ENCODE results near the gene TDRD10. TPM values are rescaled to one million over a fixed set of nuclear protein-coding genes. Genes with fewer than 3 reads are reported as not detected.

TDRD10 gene
- total RNA-seq, 4 donors from 2014 or later, result 0.57 to 1.5 (median 0.83) TPM; not detected in 1

GRCh38 chr1:154548028-154548427 is 46.0 kb downstream of the TDRD10 start:
- WGBS, 2 donors, result 27 to 41% methylated on average over 1 of the region's 1 CpG
- DNase-seq (ENCODE audit: low spot score in 2 of 2), result no peak
- intact Hi-C loops (cut with DNase I; ENCODE audit: low total_unique reads), result no loop called here

GRCh38 chr1:154549202-154549770 is 47.3 kb downstream of the TDRD10 start:
- intact Hi-C loops (cut with DNase I; ENCODE audit: low total_unique reads), result no loop called here
- WGBS, 2 donors, result 67 to 77% methylated on average over 3 of the region's 3 CpGs
- DNase-seq (ENCODE audit: low spot score in 2 of 2), result no peak
- TF ChIP-seq CTCF (IDR thresholded peaks at IDR 0.05) (no peak), POLR2A (IDR thresholded peaks at IDR 0.05) (no peak)
- no peak overlapping the region for H3K4me3 ChIP-seq (ENCODE audit: low read depth, poor library complexity, severe bottlenecking)

More at GRCh38 chr1:154548028-154548427, 46.0 kb downstream of the TDRD10 start:
- no peak for TF ChIP-seq CTCF (IDR thresholded peaks at IDR 0.05)
- no peak for TF ChIP-seq POLR2A (IDR thresholded peaks at IDR 0.05)
- H3K4me3 ChIP-seq (ENCODE audit: low read depth, poor library complexity, severe bottlenecking), result no peak overlapping the region

DNA sequence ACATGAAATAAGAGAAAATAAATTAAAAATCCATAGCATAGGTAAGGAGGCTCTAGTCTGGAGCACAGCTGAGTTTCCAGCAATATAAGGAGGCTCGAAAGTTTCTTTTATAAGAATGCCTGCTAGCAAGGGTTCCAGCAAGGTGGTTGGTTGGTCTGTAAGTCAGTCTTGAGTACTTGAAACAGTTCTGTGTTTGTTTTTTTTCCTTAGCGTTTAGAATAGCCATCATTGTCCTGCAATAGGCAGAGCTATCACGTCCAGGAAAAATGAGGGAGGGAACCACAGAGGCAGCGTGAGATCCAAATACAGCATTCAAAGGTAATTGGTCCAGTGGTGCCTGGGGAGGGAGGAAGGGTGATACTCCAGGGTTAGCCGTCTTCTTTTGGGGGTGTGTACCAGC is 48.1 kb downstream of the TDRD10 start:
- TF ChIP-seq POLR2A (IDR thresholded peaks at IDR 0.05), result no peak
- no peak for TF ChIP-seq CTCF (IDR thresholded peaks at IDR 0.05)
- WGBS, 2 donors, result 73% methylated on average over 5 of the region's 5 CpGs
- no peak for DNase-seq (ENCODE audit: low spot score in 2 of 2)
- H3K4me3 ChIP-seq (ENCODE audit: low read depth, poor library complexity, severe bottlenecking), result no peak overlapping the region
- intact Hi-C loops (cut with DNase I; ENCODE audit: low total_unique reads), result no loop called here

- no peak for TF ChIP-seq CTCF (IDR thresholded peaks at IDR 0.05)
- no peak for TF ChIP-seq POLR2A (IDR thresholded peaks at IDR 0.05)
- WGBS, 2 donors, result 67 to 73% methylated on average over 6 of the region's 6 CpGs
- intact Hi-C loops (cut with DNase I; ENCODE audit: low total_unique reads), result no loop called here
- no peak for DNase-seq (ENCODE audit: low spot score in 2 of 2)
- no peak overlapping the region for H3K4me3 ChIP-seq (ENCODE audit: low read depth, poor library complexity, severe bottlenecking)
These were observed 48.6 kb downstream of the TDRD10 start for GRCh38 chr1:154550657-154551056.

GRCh38 chr1:154551474-154551873 is 49.5 kb downstream of the TDRD10 start:
- no peak overlapping the region for H3K4me3 ChIP-seq (ENCODE audit: low read depth, poor library complexity, severe bottlenecking)
- WGBS, 2 donors, result 68 to 71% methylated on average over 4 of the region's 4 CpGs
- intact Hi-C loops (cut with DNase I; ENCODE audit: low total_unique reads), result no loop called here
- DNase-seq (ENCODE audit: low spot score in 2 of 2), result no peak
- TF ChIP-seq CTCF (IDR thresholded peaks at IDR 0.05) (no peak), POLR2A (IDR thresholded peaks at IDR 0.05) (no peak)

DNA sequence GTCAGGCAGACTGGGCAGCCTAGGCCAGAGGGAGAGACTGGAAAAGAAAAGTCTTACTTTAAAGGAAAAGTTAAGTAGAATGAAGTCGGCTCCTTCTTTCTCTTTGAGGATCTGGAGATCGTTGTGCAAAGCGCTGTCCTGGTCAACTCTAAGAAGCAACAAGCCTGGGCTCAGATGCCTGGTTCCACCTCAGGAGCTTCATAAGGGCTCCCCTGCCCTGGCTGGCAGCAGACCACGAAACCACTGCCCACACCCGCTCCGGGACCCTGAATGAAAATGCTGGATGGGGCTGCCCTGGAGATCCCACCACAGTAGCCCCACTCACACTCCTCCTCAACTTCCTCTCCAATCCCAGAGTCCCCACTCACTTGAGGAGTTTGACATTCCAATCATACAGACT is 50.0 kb downstream of the TDRD10 start:
- TF ChIP-seq POLR2A (IDR thresholded peaks at IDR 0.05), result no peak
- TF ChIP-seq CTCF (IDR thresholded peaks at IDR 0.05), result no peak
- no peak overlapping the region for H3K4me3 ChIP-seq (ENCODE audit: low read depth, poor library complexity, severe bottlenecking)
- intact Hi-C loops (cut with DNase I; ENCODE audit: low total_unique reads), result no loop called here
- no peak for DNase-seq (ENCODE audit: low spot score in 2 of 2)
- 84 to 86% methylated on average over 6 of the region's 6 CpGs for WGBS, 2 donors

Measured in lower leg skin (tissue), 4 donors.